ENCODE measurements around the gene ACTMAP.

The ACTMAP gene

GRCh38 chr19:40697007-40697406 is 53.3 kb downstream of the ACTMAP start:
- Histone ChIP-seq H3K4me3 (IDR thresholded peaks at IDR 0.05; ENCODE audit: insufficient read depth, low read depth, low read length) (no peak overlapping the region), H4K20me1 (ENCODE audit: insufficient read depth) (no peaks in the 10 kb centered on the region), H3K27ac (no peak overlapping the region), H3K79me2 (ENCODE audit: insufficient read depth, low read depth) (no peaks in the 10 kb centered on the region), H3K9ac (no peak overlapping the region), H3K27me3 (ENCODE audit: insufficient read depth, low read depth) (no peaks in the 10 kb centered on the region), H2AFZ (ENCODE audit: low read depth) (no peak overlapping the region), H3K4me2 (no peak overlapping the region), H3K36me3 (ENCODE audit: insufficient read depth) (no peaks in the 10 kb centered on the region), H3K4me1 (ENCODE audit: low read depth, poor library complexity, severe bottlenecking) (no peaks in the 10 kb centered on the region)
- TF ChIP-seq CTCF (conservative IDR thresholded peaks at IDR 0.05; ENCODE audit: low read depth, low read length), result no peak

- Histone ChIP-seq H3K36me3 (ENCODE audit: insufficient read depth) (no peaks in the 10 kb centered on the region), H3K4me2 (no peak overlapping the region), H3K27me3 (ENCODE audit: insufficient read depth, low read depth) (no peaks in the 10 kb centered on the region), H3K4me1 (ENCODE audit: low read depth, poor library complexity, severe bottlenecking) (peaks cover 9% of the 10 kb centered on the region), H3K9ac (no peak overlapping the region), H3K79me2 (ENCODE audit: insufficient read depth, low read depth) (no peaks in the 10 kb centered on the region), H2AFZ (ENCODE audit: low read depth) (no peak overlapping the region), H4K20me1 (ENCODE audit: insufficient read depth) (no peaks in the 10 kb centered on the region), H3K4me3 (IDR thresholded peaks at IDR 0.05; ENCODE audit: insufficient read depth, low read depth, low read length) (no peak overlapping the region), H3K27ac (no peak overlapping the region)
- no peak for TF ChIP-seq CTCF (conservative IDR thresholded peaks at IDR 0.05; ENCODE audit: low read depth, low read length)
These were observed 54.4 kb downstream of the ACTMAP start for GRCh38 chr19:40695881-40696280.

- no peak for TF ChIP-seq CTCF (conservative IDR thresholded peaks at IDR 0.05; ENCODE audit: low read depth, low read length)
- Histone ChIP-seq H2AFZ (ENCODE audit: low read depth) (no peak overlapping the region), H3K79me2 (ENCODE audit: insufficient read depth, low read depth) (0 out of 2 replicates have a peak, but pooled peaks cover 5% of the 10 kb centered on the region), H3K9ac (no peak overlapping the region), H3K27ac (no peak overlapping the region), H3K27me3 (ENCODE audit: insufficient read depth, low read depth) (no peaks in the 10 kb centered on the region), H3K4me1 (ENCODE audit: low read depth, poor library complexity, severe bottlenecking) (peaks cover 21% of the 10 kb centered on the region), H3K36me3 (ENCODE audit: insufficient read depth) (no peaks in the 10 kb centered on the region), H3K4me3 (IDR thresholded peaks at IDR 0.05; ENCODE audit: insufficient read depth, low read depth, low read length) (no peak overlapping the region), H4K20me1 (ENCODE audit: insufficient read depth) (no peaks in the 10 kb centered on the region), H3K4me2 (no peak overlapping the region)
These were observed 56.4 kb downstream of the ACTMAP start for GRCh38 chr19:40693896-40694295.

GRCh38 chr19:40693150-40693788 is 57.0 kb downstream of the ACTMAP start:
- no peak for TF ChIP-seq CTCF (conservative IDR thresholded peaks at IDR 0.05; ENCODE audit: low read depth, low read length)

More at GRCh38 chr19:40693150-40693788, 57.0 kb downstream of the ACTMAP start:
- H3K4me1 ChIP-seq (ENCODE audit: low read depth, poor library complexity, severe bottlenecking), result peaks cover 26% of the 10 kb centered on the region
- H2AFZ ChIP-seq (ENCODE audit: low read depth), result no peak overlapping the region
- no peaks in the 10 kb centered on the region for H3K36me3 ChIP-seq (ENCODE audit: insufficient read depth)
- no peaks in the 10 kb centered on the region for H4K20me1 ChIP-seq (ENCODE audit: insufficient read depth)
- H3K27me3 ChIP-seq (ENCODE audit: insufficient read depth, low read depth), result no peaks in the 10 kb centered on the region
- no peak overlapping the region for H3K4me2 ChIP-seq
- no peak overlapping the region for H3K9ac ChIP-seq
- 0 out of 2 replicates have a peak, but pooled peaks cover 5% of the 10 kb centered on the region for H3K79me2 ChIP-seq (ENCODE audit: insufficient read depth, low read depth)
- H3K4me3 ChIP-seq (IDR thresholded peaks at IDR 0.05; ENCODE audit: insufficient read depth, low read depth, low read length), result no peak overlapping the region
- H3K27ac ChIP-seq, result no peak overlapping the region
